ENCODE measurements around the gene NTM. TPM values are rescaled to one million over a fixed set of nuclear protein-coding genes. Genes with fewer than 3 reads are reported as not detected.

Gene NTM
- total RNA-seq, 1 experiment from 2014 or later, result 9.9 TPM

DNA sequence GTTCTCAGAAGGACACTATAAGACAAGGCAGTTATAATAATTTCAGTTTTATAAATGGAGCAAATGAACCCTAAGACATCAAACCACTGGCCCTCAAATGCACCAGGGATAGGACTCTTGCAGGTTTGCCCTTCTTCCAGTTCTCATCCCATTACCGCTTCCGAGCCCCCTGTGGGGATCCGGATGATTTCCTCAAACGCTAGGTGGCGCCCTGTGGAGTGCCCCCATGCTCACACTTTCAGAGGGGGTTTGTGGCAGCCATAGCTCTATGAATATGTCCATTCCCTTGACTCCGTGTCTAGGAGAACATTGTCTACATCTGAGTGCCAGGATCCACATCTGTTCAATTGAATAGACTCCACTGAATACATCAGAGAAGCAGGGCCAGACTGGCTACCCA lies 816.3 kb downstream of the NTM start:
- DNase-seq, result peak; percentile 39
- no peak overlapping the region for H3K4me3 Mint-ChIP-seq
- peak; percentile 71 for TF ChIP-seq CTCF (conservative IDR thresholded peaks at IDR 0.05)

More for the DNA sequence above, 816.3 kb downstream of the NTM start:
- H3K79me1 ChIP-seq (ENCODE audit: insufficient read depth, low read depth, low read length, poor library complexity, severe bottlenecking), result no peaks in the 10 kb centered on the region
- no peak overlapping the region for H2BK120ac ChIP-seq (ENCODE audit: low read depth, low read length, poor library complexity, severe bottlenecking)
- no peak overlapping the region for H4K5ac ChIP-seq (ENCODE audit: insufficient read length, low read depth, low read length)
- Mint-ChIP-seq H3K27ac (no peak overlapping the region), H3K9me3 (no peaks in the 10 kb centered on the region), H3K4me1 (0 out of 4 replicates have a peak, but pooled peaks cover 0 to 3% of the 10 kb centered on the region in 2 experiments), H3K27me3 (ENCODE audit: low read depth) (no peaks in the 10 kb centered on the region; the same call in 1 of the 2 replicates), H3K36me3 (ENCODE audit: insufficient read depth in 1 of 3, low read depth in 3 of 3) (no peaks in the 10 kb centered on the region)
- no peak overlapping the region for H3T11ph ChIP-seq (ENCODE audit: low read length)
- WGBS (ENCODE audit: extremely low coverage, insufficient read length, low lambda C conversion rate), result no CpG with 5 or more reads among the region's 6 CpGs
- H3K27ac ChIP-seq (ENCODE audit: insufficient read length, low read depth, low read length), result no peak overlapping the region
- no peaks in the 10 kb centered on the region for H3K4me1 ChIP-seq (ENCODE audit: insufficient read depth, low read length)
- no peak overlapping the region for H3K4ac ChIP-seq (ENCODE audit: low read depth, low read length)
- H3K18ac ChIP-seq (ENCODE audit: insufficient read length, low read depth, low read length), result no peak overlapping the region
- no peak overlapping the region for H2BK20ac ChIP-seq (ENCODE audit: low read depth, low read length, poor library complexity, severe bottlenecking)
- no peak overlapping the region for H4K8ac ChIP-seq (replicated peaks; ENCODE audit: insufficient read length, low read depth, low read length)
- no peaks in the 10 kb centered on the region; the same call in 1 of the 2 replicates for H3K79me2 ChIP-seq (ENCODE audit: insufficient read depth, low read length)
- H3K56ac ChIP-seq (ENCODE audit: insufficient read length, low read depth, low read length), result no peak overlapping the region
- H2AFZ ChIP-seq (ENCODE audit: low read length), result no peak overlapping the region
- no peak overlapping the region for H3K4me2 ChIP-seq (ENCODE audit: insufficient read depth, insufficient read length, low read length)
- no peaks in the 10 kb centered on the region for H3K27me3 ChIP-seq (ENCODE audit: insufficient read depth, low read length)
- no peak overlapping the region for H2BK12ac ChIP-seq (ENCODE audit: insufficient read length, low read depth, low read length)
- no peak overlapping the region for H2AK5ac ChIP-seq (ENCODE audit: insufficient read length, low read length)
- no peak overlapping the region for H3K9ac ChIP-seq (ENCODE audit: extremely low read depth, insufficient read length, low read length)
- H3K9me3 ChIP-seq (ENCODE audit: control insufficient read depth, low read depth, low read length), result no peaks in the 10 kb centered on the region
- H3K14ac ChIP-seq (ENCODE audit: insufficient read depth, low read length), result no peak overlapping the region
- H3K23ac ChIP-seq (ENCODE audit: insufficient read length, low read depth, low read length), result no peak overlapping the region
- no peaks in the 10 kb centered on the region for H3K23me2 ChIP-seq (ENCODE audit: insufficient read length, low read depth, low read length, poor library complexity, severe bottlenecking)
- no peaks in the 10 kb centered on the region for H4K20me1 ChIP-seq (ENCODE audit: control insufficient read depth, insufficient read depth, insufficient read length)
- no peak overlapping the region for H2BK15ac ChIP-seq (ENCODE audit: low read depth, low read length)
- no peak overlapping the region for H2BK5ac ChIP-seq (ENCODE audit: insufficient read length, low read length)
- H4K91ac ChIP-seq (ENCODE audit: insufficient read length, low read depth, low read length), result no peak overlapping the region
